GM23338 (cell line): ENCODE data around the gene GRIA4. TPM values are rescaled to one million over a fixed set of nuclear protein-coding genes. Genes with fewer than 3 reads are reported as not detected.

Experiments
- ATAC-seq: fragments of 200-7000 bp; cut with Tn5 transposase; 3 replicates; pipeline ENCODE4 v1.9.1; 2020
- DNase-seq: peaks from one replicate; pipeline ENCODE4 v3.0.0-alpha.2; 2015; ENCODE audit warnings: low spot score
- H2AFZ ChIP-seq: fragments of 200-600 bp; sonication (generic); 2 replicates; pipeline ENCODE4 v1.8.0; 2016; ENCODE audit warnings: antibody characterized with exemption, mild to moderate bottlenecking, moderate library complexity
- H3F3A ChIP-seq: fragments of 200-600 bp; sonication (generic); replicated peaks from 2 replicates; pipeline ENCODE4 v1.8.0; 2017; ENCODE audit warnings: antibody characterized with exemption, mixed run types, low read depth
- H3K27ac ChIP-seq: fragments of 200-600 bp; sonication (generic); 2 replicates; pipeline ENCODE4 v1.6.1; 2016; ENCODE audit warnings: low read depth
- H3K27me3 ChIP-seq: fragments of 200-600 bp; sonication (generic); 2 replicates; pipeline ENCODE4 v1.8.0; 2016; ENCODE audit warnings: mild to moderate bottlenecking, mixed run types, moderate library complexity; ENCODE audit not compliant: insufficient read depth
- H3K36me3 ChIP-seq: fragments of 200-600 bp; sonication (generic); 2 replicates; pipeline ENCODE4 v1.8.0; 2016; ENCODE audit warnings: mild to moderate bottlenecking; ENCODE audit not compliant: insufficient read depth
- H3K4me1 ChIP-seq: fragments of 200-600 bp; sonication (generic); 2 replicates; pipeline ENCODE4 v1.8.0; 2016; ENCODE audit warnings: mild to moderate bottlenecking, moderate library complexity; ENCODE audit not compliant: insufficient read depth
- H3K4me2 ChIP-seq: fragments of 200-600 bp; sonication (generic); 2 replicates; pipeline ENCODE4 v1.7.1; 2017; ENCODE audit warnings: mixed run types
- H3K4me3 ChIP-seq: fragments of 200-600 bp; sonication (generic); 2 replicates; pipeline ENCODE4 v1.6.1; 2016; ENCODE audit warnings: mixed run types
- H3K79me2 ChIP-seq: fragments of 200-600 bp; sonication (generic); replicated peaks from 2 replicates; pipeline ENCODE4 v1.8.0; 2017; ENCODE audit warnings: mild to moderate bottlenecking; ENCODE audit not compliant: insufficient read depth
- H3K9me2 ChIP-seq: fragments of 200-600 bp; sonication (generic); 2 replicates; pipeline ENCODE4 v1.8.0; 2017; ENCODE audit not compliant: insufficient read depth
- H4K20me1 ChIP-seq: fragments of 200-600 bp; sonication (generic); replicated peaks from 2 replicates; pipeline ENCODE4 v1.8.0; 2017; ENCODE audit warnings: mild to moderate bottlenecking; ENCODE audit not compliant: insufficient read depth
- H3K27ac Mint-ChIP-seq: 2 replicates; pipeline ENCODE4 v1.8.0; 2020; ENCODE audit warnings: inconsistent platforms, mild to moderate bottlenecking, moderate library complexity, mixed read lengths
- H3K27me3 Mint-ChIP-seq: 3 replicates; pipeline ENCODE4 v1.8.0; 2022; ENCODE audit warnings: low read depth, mild to moderate bottlenecking, moderate library complexity, mixed read lengths, inconsistent platforms; ENCODE audit not compliant: insufficient read depth, poor library complexity
- H3K36me3 Mint-ChIP-seq: 3 replicates; pipeline ENCODE4 v1.8.0; 2021; ENCODE audit warnings: low read depth, mild to moderate bottlenecking, inconsistent platforms, moderate library complexity, mixed read lengths
- H3K4me1 Mint-ChIP-seq: 3 replicates; pipeline ENCODE4 v1.8.0; 2020; ENCODE audit warnings: mild to moderate bottlenecking, inconsistent platforms, mixed read lengths
- H3K4me3 Mint-ChIP-seq: 3 replicates; pipeline ENCODE4 v1.8.0; 2021; ENCODE audit warnings: moderate library complexity, mild to moderate bottlenecking, inconsistent platforms, mixed read lengths
- H3K9me3 Mint-ChIP-seq: 3 replicates; pipeline ENCODE4 v1.8.0; 2020; ENCODE audit warnings: moderate library complexity, mild to moderate bottlenecking, inconsistent platforms, mixed read lengths
- EZH2 ChIP-seq: fragments of 200-600 bp; sonication (generic); IDR thresholded peaks from one replicate; pipeline ENCODE4 v1.8.0; 2017; ENCODE audit warnings: antibody characterized with exemption, mild to moderate bottlenecking, low read depth; ENCODE audit not compliant: unreplicated experiment
- EZH2phosphoT487 ChIP-seq: fragments of 200-600 bp; sonication (generic); IDR thresholded peaks from one replicate; pipeline ENCODE4 v1.8.1; 2018; ENCODE audit warnings: antibody characterized with exemption; ENCODE audit not compliant: unreplicated experiment
- JUNB ChIP-seq: IDR thresholded peaks from one replicate; pipeline ENCODE4 v1.6.1; 2016; ENCODE audit warnings: antibody characterized with exemption; ENCODE audit not compliant: unreplicated experiment
- NANOG ChIP-seq: IDR thresholded peaks from 2 replicates; pipeline ENCODE4 v1.6.1; 2016; ENCODE audit warnings: antibody characterized with exemption, borderline replicate concordance
- POLR2AphosphoS5 ChIP-seq: IDR thresholded peaks from 2 replicates; pipeline ENCODE4 v1.6.1; 2016; ENCODE audit warnings: antibody characterized with exemption, low read depth
- polyA plus RNA-seq: library from polyadenylated mRNA; unstranded; fragments of >200 nt; fragmentation: Nextera tagmentation; extraction: Ambion mirVana; gene quantifications from 2 replicates; pipeline ENCODE4 v1.2.1, GENCODE V29; 2016
- total RNA-seq: library from RNA; depleted of rRNA; stranded (reverse); fragments of >200 nt; shearing (Covaris generic); gene quantifications from 2 replicates; pipeline ENCODE4 v1.2.3, GENCODE V29; 2014
- TF ChIP-seq, protein P1 (sequence below), 2 experiments: fragments of 200-600 bp in 1 of 2; sonication (generic) in 1 of 2; conservative IDR thresholded peaks; 2 replicates each; pipeline versions ENCODE4 v1.5.1 to v1.6.1; 2016 to 2017; ENCODE audit warnings: antibody characterized with exemption in 2 of 2, low read depth in 2 of 2, mild to moderate bottlenecking in 2 of 2, moderate library complexity in 1 of 2
- TF ChIP-seq, protein P2 (sequence below): IDR thresholded peaks from one replicate; pipeline ENCODE4 v1.6.1; 2018; ENCODE audit warnings: antibody characterized with exemption; ENCODE audit not compliant: unreplicated experiment
- TF ChIP-seq, protein P3 (sequence below): IDR thresholded peaks from 2 replicates; pipeline ENCODE4 v1.6.1; 2016; ENCODE audit warnings: antibody characterized with exemption

GRIA4 gene
- total and polyA plus RNA-seq, 2 experiments from 2014 or later, result 17.8 to 71.1 TPM

DNA sequence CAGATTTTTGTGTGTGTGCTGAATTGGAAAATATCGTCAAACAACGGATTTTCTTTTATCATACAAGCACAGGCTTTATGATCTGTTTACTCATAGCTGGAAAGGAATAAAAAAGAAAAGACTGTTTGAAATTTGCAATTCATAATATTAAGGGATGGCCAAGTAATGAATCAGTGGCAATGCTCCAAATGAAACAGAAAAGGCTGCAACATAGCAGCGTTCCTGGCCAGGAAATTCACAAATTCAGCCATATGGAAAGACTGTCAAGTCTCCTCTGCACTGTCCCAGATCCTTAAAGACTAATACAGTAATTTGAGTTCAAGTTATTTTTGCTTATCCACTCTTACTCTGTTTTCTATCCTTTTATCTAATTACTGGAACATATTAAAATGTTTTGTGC, 313.9 kb downstream of the GRIA4 start (continued):
- TF ChIP-seq, protein P1, sequence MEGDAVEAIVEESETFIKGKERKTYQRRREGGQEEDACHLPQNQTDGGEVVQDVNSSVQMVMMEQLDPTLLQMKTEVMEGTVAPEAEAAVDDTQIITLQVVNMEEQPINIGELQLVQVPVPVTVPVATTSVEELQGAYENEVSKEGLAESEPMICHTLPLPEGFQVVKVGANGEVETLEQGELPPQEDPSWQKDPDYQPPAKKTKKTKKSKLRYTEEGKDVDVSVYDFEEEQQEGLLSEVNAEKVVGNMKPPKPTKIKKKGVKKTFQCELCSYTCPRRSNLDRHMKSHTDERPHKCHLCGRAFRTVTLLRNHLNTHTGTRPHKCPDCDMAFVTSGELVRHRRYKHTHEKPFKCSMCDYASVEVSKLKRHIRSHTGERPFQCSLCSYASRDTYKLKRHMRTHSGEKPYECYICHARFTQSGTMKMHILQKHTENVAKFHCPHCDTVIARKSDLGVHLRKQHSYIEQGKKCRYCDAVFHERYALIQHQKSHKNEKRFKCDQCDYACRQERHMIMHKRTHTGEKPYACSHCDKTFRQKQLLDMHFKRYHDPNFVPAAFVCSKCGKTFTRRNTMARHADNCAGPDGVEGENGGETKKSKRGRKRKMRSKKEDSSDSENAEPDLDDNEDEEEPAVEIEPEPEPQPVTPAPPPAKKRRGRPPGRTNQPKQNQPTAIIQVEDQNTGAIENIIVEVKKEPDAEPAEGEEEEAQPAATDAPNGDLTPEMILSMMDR (conservative IDR thresholded peaks at IDR 0.05; ENCODE audit: low read depth in 2 of 2), result no peak
- TF ChIP-seq JUNB (no peak), NANOG (no peak)

DNA sequence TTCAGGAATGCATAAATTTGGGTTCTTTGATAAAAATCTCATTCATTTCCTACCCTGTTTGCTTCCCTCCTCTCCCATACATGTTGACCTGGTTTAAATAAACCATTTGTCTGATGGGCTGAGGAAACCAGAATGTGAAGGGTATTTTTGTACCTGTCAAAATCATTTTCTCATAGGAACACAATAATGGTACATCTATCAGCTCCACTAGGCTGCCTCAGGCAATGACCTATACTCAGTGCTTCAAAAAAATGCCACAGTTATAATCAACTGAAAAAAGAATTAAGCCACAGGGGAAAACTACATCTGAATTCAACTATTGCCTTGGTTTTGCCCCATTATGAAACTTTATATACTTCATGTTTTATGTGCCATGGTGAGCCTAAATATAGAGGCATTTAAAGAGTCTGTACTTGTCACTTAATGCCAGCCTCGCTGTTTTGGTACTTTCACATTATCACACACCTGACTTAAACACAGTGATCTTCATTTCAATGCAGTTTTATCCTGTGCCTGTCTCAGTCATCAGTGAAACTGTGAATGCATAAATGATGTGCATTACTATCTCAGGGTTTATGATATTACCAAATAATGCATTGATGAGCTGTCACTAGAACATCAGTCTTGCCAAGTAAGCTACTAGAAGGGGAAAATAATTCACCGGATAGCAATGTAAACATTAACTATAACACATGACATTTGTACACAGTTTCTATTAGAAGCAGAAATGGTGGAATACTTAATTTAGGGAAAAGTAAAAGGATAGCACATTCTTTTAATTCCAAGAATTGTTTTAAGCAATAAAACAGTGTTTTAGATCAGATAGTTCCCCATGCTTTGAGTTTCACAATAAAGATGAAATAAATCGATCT, 319.4 kb downstream of the GRIA4 start:
- Histone ChIP-seq H3K4me2 (no peak overlapping the region), H4K20me1 (no peaks in the 10 kb centered on the region)

DNA sequence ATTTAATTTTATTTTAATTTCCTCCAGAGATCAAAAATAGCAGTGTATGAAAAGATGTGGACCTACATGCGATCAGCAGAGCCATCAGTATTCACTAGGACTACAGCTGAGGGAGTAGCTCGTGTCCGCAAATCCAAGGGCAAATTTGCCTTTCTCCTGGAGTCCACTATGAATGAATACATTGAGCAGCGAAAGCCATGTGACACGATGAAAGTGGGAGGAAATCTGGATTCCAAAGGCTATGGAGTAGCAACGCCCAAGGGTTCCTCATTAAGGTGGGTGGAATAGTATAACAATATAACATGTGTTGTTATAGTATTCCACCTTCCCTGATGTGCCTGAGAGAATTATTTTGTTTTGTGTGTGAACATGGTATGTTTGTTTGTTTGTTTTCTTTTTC, 323.8 kb downstream of the GRIA4 start:
- no peaks in the 10 kb centered on the region for H3F3A ChIP-seq
- Mint-ChIP-seq H3K9me3 (no peaks in the 10 kb centered on the region), H3K27me3 (no peaks in the 10 kb centered on the region), H3K4me1 (peaks cover 26% of the 10 kb centered on the region), H3K36me3 (no peaks in the 10 kb centered on the region), H3K4me3 (no peak overlapping the region), H3K27ac (0 out of 2 replicates have a peak overlapping the region, but pooled peaks have one; percentile 46)
- no peak overlapping the region for H3K4me3 ChIP-seq
- no peak overlapping the region for H2AFZ ChIP-seq
- H3K36me3 ChIP-seq, result no peaks in the 10 kb centered on the region
- ATAC-seq (no peak), DNase-seq (no peak)
- no peaks in the 10 kb centered on the region for H3K79me2 ChIP-seq
- no peak overlapping the region for H3K27ac ChIP-seq
- H3K27me3 ChIP-seq, result no peaks in the 10 kb centered on the region
- H3K4me2 ChIP-seq, result no peak overlapping the region
- H4K20me1 ChIP-seq, result no peaks in the 10 kb centered on the region
- H3K4me1 ChIP-seq, result peaks cover 30% of the 10 kb centered on the region
- H3K9me2 ChIP-seq, result no peaks in the 10 kb centered on the region
- TF ChIP-seq, protein P2, sequence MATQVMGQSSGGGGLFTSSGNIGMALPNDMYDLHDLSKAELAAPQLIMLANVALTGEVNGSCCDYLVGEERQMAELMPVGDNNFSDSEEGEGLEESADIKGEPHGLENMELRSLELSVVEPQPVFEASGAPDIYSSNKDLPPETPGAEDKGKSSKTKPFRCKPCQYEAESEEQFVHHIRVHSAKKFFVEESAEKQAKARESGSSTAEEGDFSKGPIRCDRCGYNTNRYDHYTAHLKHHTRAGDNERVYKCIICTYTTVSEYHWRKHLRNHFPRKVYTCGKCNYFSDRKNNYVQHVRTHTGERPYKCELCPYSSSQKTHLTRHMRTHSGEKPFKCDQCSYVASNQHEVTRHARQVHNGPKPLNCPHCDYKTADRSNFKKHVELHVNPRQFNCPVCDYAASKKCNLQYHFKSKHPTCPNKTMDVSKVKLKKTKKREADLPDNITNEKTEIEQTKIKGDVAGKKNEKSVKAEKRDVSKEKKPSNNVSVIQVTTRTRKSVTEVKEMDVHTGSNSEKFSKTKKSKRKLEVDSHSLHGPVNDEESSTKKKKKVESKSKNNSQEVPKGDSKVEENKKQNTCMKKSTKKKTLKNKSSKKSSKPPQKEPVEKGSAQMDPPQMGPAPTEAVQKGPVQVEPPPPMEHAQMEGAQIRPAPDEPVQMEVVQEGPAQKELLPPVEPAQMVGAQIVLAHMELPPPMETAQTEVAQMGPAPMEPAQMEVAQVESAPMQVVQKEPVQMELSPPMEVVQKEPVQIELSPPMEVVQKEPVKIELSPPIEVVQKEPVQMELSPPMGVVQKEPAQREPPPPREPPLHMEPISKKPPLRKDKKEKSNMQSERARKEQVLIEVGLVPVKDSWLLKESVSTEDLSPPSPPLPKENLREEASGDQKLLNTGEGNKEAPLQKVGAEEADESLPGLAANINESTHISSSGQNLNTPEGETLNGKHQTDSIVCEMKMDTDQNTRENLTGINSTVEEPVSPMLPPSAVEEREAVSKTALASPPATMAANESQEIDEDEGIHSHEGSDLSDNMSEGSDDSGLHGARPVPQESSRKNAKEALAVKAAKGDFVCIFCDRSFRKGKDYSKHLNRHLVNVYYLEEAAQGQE, result no peak
- TF ChIP-seq POLR2AphosphoS5 (no peak), NANOG (no peak), EZH2phosphoT487 (no peak), JUNB (no peak)

More for the DNA sequence above, 319.4 kb downstream of the GRIA4 start:
- no peaks in the 10 kb centered on the region for H3K9me3 Mint-ChIP-seq
- H3K4me1 Mint-ChIP-seq, result peaks cover 8% of the 10 kb centered on the region; the same call in 2 of the 3 replicates
- TF ChIP-seq JUNB (no peak), EZH2 (no peak)
- TF ChIP-seq, protein P3, sequence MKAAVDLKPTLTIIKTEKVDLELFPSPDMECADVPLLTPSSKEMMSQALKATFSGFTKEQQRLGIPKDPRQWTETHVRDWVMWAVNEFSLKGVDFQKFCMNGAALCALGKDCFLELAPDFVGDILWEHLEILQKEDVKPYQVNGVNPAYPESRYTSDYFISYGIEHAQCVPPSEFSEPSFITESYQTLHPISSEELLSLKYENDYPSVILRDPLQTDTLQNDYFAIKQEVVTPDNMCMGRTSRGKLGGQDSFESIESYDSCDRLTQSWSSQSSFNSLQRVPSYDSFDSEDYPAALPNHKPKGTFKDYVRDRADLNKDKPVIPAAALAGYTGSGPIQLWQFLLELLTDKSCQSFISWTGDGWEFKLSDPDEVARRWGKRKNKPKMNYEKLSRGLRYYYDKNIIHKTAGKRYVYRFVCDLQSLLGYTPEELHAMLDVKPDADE, result no peak
- H3K27ac ChIP-seq, result no peak overlapping the region
- no peak overlapping the region for H2AFZ ChIP-seq
- H3F3A ChIP-seq, result no peaks in the 10 kb centered on the region
- DNase-seq, result no peak
- H3K4me3 ChIP-seq, result no peak overlapping the region
- ATAC-seq, result no peak
- no peaks in the 10 kb centered on the region for H3K36me3 Mint-ChIP-seq
- H3K4me3 Mint-ChIP-seq, result no peak overlapping the region
- peaks cover 12% of the 10 kb centered on the region for H3K4me1 ChIP-seq
- H3K27ac Mint-ChIP-seq, result no peak overlapping the region
- no peaks in the 10 kb centered on the region for H3K79me2 ChIP-seq
- H3K9me2 ChIP-seq, result no peaks in the 10 kb centered on the region
- H3K27me3 ChIP-seq, result no peaks in the 10 kb centered on the region
- H3K36me3 ChIP-seq, result no peaks in the 10 kb centered on the region
- no peaks in the 10 kb centered on the region for H3K27me3 Mint-ChIP-seq
